Osteocyte (in vitro differentiated cells): ENCODE data around the gene KRT7. TPM values are rescaled to one million over a fixed set of nuclear protein-coding genes. Genes with fewer than 3 reads are reported as not detected.

Experiments used
- DNase-seq: peaks from one replicate; pipeline ENCODE4 v3.0.0; 2021; ENCODE audit warnings: mixed read lengths; ENCODE audit not compliant: unreplicated experiment; ENCODE audit errors: extremely low spot score
- H3K27ac Mint-ChIP-seq: one replicate; pipeline ENCODE4 v1.8.0; 2021; ENCODE audit warnings: mild to moderate bottlenecking, mixed read lengths; ENCODE audit not compliant: unreplicated experiment
- H3K27me3 Mint-ChIP-seq: one replicate; pipeline ENCODE4 v1.8.0; 2021; ENCODE audit warnings: mixed read lengths; ENCODE audit not compliant: unreplicated experiment
- H3K36me3 Mint-ChIP-seq: one replicate; pipeline ENCODE4 v1.8.0; 2021; ENCODE audit warnings: mixed read lengths; ENCODE audit not compliant: unreplicated experiment
- H3K4me1 Mint-ChIP-seq: one replicate; pipeline ENCODE4 v1.8.0; 2021; ENCODE audit warnings: mixed read lengths; ENCODE audit not compliant: unreplicated experiment
- H3K4me3 Mint-ChIP-seq: one replicate; pipeline ENCODE4 v1.8.0; 2021; ENCODE audit warnings: mild to moderate bottlenecking, moderate library complexity, mixed read lengths; ENCODE audit not compliant: unreplicated experiment
- H3K9me3 Mint-ChIP-seq: one replicate; pipeline ENCODE4 v1.8.0; 2021; ENCODE audit warnings: mixed read lengths; ENCODE audit not compliant: unreplicated experiment
- total RNA-seq: library from RNA; stranded (reverse); gene quantifications from 2 replicates; pipeline ENCODE4 v1.2.1, GENCODE V29; 2021
- TF ChIP-seq, protein P1 (sequence below): fragments of 200-600 bp; sonication (generic); IDR thresholded peaks from 2 replicates; pipeline ENCODE4 v1.5.0; 2021; ENCODE audit warnings: antibody characterized with exemption, mild to moderate bottlenecking, moderate library complexity

The KRT7 gene
- total RNA-seq, 1 donor from 2014 or later: 168 TPM

DNA sequence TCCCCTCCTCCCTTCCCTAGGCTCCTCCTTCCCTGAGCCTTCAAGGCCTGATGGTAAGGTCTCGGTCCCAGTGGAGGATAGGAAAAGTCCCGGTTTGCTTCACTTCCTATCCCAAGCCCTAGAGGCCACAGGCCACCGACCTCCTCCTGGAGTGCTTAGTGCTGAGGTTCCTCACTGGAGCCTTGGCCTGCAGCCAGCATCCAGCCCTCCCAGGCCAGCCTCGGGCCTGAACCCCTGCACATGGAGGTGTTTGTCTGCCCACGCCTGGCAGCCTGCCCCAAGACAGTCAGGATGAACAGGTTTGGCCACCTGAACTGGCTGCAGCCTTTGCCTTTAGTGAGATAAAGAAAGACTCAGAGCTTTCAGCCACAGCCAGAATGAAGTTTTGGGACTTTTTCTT is 15.8 kb upstream of the KRT7 start:
- no peak for DNase-seq
- H3K9me3 Mint-ChIP-seq: no peaks in the 10 kb centered on the region

DNA sequence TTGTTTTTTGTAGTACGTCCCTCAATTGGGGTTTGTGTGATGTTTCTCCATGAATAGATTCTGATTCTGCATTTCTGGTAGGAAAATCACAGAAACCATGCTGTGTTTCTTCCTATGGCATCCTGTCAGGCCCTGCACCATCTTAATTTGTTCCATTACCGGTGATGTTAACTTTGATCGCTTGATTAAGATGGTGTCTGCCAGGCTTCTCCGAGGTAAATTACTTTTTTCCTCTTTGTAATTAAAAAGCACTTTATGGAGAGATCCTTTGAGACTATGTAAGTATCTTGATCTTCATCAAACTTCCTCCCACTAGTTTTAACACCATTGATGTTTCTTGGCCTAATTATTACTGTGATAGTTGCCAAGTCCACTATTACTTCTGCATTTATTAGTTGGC is 15.0 kb upstream of the KRT7 start:
- no peaks in the 10 kb centered on the region for H3K36me3 Mint-ChIP-seq
- DNase-seq: no peak
- H3K27ac Mint-ChIP-seq: no peak overlapping the region
- no peaks in the 10 kb centered on the region for H3K9me3 Mint-ChIP-seq
- peaks cover 40% of the 10 kb centered on the region for H3K4me1 Mint-ChIP-seq
- no peaks in the 10 kb centered on the region for H3K27me3 Mint-ChIP-seq
- TF ChIP-seq, protein P1, sequence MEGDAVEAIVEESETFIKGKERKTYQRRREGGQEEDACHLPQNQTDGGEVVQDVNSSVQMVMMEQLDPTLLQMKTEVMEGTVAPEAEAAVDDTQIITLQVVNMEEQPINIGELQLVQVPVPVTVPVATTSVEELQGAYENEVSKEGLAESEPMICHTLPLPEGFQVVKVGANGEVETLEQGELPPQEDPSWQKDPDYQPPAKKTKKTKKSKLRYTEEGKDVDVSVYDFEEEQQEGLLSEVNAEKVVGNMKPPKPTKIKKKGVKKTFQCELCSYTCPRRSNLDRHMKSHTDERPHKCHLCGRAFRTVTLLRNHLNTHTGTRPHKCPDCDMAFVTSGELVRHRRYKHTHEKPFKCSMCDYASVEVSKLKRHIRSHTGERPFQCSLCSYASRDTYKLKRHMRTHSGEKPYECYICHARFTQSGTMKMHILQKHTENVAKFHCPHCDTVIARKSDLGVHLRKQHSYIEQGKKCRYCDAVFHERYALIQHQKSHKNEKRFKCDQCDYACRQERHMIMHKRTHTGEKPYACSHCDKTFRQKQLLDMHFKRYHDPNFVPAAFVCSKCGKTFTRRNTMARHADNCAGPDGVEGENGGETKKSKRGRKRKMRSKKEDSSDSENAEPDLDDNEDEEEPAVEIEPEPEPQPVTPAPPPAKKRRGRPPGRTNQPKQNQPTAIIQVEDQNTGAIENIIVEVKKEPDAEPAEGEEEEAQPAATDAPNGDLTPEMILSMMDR: no peak
- H3K4me3 Mint-ChIP-seq: no peak overlapping the region

More for the DNA sequence above, 15.8 kb upstream of the KRT7 start:
- no peaks in the 10 kb centered on the region for H3K36me3 Mint-ChIP-seq
- H3K4me3 Mint-ChIP-seq: no peak overlapping the region
- peaks cover 40% of the 10 kb centered on the region for H3K4me1 Mint-ChIP-seq
- no peaks in the 10 kb centered on the region for H3K27me3 Mint-ChIP-seq
- H3K27ac Mint-ChIP-seq: no peak overlapping the region
- TF ChIP-seq, protein P1: no peak

DNA sequence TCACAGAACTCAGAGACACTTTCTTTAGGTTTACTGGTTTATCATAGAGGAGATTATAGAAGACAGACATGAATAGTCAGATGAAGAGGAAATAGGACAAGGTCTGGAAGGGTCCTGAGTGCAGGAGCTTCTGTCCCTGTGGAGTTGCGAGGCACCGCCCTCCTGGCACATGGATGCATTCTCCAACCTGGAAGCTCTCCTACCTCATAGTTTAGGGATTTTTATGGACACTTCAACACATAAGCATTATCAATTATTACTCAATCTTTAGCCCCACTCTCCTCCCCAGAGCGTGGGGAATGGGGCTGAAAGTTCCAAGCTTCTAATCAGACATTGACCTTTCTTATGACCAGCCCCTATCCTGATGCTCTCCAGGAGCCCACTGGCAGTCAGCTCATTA is 12.6 kb upstream of the KRT7 start:
- Mint-ChIP-seq H3K27me3 (no peaks in the 10 kb centered on the region), H3K9me3 (peaks cover 15% of the 10 kb centered on the region), H3K36me3 (peaks cover 5% of the 10 kb centered on the region), H3K27ac (no peak overlapping the region), H3K4me3 (no peak overlapping the region), H3K4me1 (peaks cover 26% of the 10 kb centered on the region)
- TF ChIP-seq, protein P1: no peak
- no peak for DNase-seq

DNA sequence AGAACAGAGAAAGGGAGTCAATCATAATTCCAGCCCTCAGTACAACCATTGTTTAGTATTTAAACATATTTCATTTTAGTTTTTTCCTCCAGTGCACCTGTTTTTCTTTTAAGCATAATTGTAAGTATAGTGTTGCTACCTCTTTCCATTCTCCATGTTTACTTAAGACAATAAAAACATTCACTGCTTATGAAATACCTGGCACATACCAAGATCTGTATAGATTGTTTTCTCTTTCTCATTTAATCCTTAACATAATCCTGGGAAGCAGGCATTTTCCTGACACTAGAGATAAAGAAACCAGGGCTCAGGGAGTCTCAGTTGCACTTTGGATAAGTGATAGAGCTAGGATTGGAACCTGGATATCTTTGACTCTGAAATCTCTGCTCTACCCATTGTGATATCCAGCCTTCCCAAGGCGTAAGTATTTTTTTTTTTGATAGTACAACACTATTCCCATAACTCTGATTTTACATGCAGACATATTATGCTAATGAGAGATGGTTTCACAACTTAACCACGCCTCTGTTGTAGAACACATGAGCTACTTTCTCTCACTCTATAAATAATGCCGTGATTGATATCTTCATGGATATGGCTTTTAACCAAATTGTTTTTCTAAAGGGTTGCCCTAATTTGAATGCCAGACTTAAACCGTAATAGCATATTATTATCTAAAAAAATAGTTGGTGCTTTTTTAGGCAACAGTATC is 11.8 kb upstream of the KRT7 start:
- Mint-ChIP-seq H3K4me1 (peaks cover 23% of the 10 kb centered on the region), H3K9me3 (peaks cover 16% of the 10 kb centered on the region), H3K4me3 (no peak overlapping the region), H3K27ac (no peak overlapping the region), H3K27me3 (no peaks in the 10 kb centered on the region), H3K36me3 (peaks cover 5% of the 10 kb centered on the region)
- no peak for DNase-seq
- TF ChIP-seq, protein P1: no peak

DNA sequence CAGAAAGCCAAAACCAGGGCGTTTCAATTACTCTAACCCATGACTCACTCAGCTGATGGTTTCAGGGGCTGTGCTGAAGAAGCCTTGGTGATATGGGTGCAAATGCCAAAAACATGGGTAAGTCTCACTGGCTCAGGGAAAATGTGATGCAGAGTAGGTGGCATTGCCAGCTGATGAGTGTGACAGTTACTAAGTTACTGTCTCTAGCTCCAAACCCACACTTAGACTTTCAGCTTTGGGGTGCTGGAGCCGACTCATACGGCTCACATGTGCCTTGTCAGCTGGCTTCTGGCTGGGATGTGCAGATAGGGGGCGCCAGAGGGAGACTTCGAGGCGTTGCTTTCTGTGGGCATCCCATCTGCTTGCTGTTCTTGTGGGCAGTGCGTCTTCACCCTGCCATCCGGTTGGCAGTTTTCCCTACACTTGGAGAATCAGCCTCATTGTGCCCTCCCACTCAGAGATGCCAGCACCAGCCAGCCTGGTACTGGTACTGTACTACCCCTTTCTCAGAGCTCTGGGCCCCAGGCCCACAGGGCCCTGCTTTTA is 11.1 kb upstream of the KRT7 start:
- Mint-ChIP-seq H3K4me3 (no peak overlapping the region), H3K27ac (no peak overlapping the region), H3K4me1 (peaks cover 22% of the 10 kb centered on the region), H3K9me3 (peaks cover 23% of the 10 kb centered on the region), H3K27me3 (no peaks in the 10 kb centered on the region), H3K36me3 (peaks cover 5% of the 10 kb centered on the region)
- DNase-seq: no peak
- TF ChIP-seq, protein P1: peak; percentile 54
